Measurements from ENCODE around the gene SYTL3. TPM values are rescaled to one million over a fixed set of nuclear protein-coding genes. Genes with fewer than 3 reads are reported as not detected.
"Not testable (repeated sequence)": the region's sequence is repeated elsewhere in the genome, so short reads cannot be mapped to it uniquely, and the experiment has no call there.

The SYTL3 gene
- total and polyA plus RNA-seq, 7 donors, result 1.6 to 6.9 (median 3.3) TPM

DNA sequence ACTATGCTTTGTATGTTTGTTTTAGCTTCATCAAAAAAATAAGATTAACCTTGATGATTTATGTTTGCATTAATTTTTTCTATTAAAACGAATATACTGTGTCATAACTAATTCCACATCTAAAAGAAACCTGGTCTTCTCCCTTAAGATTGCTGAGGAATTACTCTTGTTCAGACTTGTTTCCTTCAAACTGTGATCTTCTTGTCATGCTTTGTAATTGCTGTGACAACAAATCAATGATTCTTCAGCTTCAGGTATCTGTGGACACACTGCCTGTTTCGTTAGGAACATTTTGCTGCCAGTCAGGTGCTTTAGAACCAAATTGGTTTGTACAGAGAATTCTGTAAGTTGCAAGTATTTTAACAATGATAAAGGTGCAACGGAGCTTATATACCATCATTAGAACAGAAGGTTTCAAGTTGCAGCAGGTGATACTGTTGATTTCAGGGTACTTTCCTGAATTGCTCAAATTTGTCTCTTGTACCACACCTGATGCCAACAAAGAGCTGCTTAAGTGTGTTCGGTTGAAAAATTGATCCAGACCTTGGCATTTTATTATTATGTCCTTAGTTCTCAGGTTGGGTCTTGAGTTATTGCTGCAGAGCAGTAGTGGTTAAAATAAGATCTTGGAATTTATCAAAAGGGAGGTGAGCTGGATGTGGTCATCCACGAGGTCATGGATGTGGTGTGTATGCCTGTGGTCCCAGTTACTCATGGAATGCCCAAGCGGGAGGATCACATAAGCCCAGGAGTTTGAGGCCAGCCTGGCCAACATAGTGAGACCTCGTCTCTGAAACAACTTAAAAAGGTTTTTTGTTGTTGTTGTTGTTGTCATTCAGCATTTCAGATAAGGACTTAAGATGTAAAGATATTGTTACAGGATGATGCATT, 19.5 kb downstream of the SYTL3 start:
- intact Hi-C loops (cut with DNase I), result no loop called here
- DNase-seq, result no peak
- TF ChIP-seq POLR2AphosphoS5 (IDR thresholded peaks at IDR 0.05), result no peak
- TF ChIP-seq, protein P1, sequence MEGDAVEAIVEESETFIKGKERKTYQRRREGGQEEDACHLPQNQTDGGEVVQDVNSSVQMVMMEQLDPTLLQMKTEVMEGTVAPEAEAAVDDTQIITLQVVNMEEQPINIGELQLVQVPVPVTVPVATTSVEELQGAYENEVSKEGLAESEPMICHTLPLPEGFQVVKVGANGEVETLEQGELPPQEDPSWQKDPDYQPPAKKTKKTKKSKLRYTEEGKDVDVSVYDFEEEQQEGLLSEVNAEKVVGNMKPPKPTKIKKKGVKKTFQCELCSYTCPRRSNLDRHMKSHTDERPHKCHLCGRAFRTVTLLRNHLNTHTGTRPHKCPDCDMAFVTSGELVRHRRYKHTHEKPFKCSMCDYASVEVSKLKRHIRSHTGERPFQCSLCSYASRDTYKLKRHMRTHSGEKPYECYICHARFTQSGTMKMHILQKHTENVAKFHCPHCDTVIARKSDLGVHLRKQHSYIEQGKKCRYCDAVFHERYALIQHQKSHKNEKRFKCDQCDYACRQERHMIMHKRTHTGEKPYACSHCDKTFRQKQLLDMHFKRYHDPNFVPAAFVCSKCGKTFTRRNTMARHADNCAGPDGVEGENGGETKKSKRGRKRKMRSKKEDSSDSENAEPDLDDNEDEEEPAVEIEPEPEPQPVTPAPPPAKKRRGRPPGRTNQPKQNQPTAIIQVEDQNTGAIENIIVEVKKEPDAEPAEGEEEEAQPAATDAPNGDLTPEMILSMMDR (IDR thresholded peaks at IDR 0.05), result no peak
- TF ChIP-seq POLR2A (IDR thresholded peaks at IDR 0.05), result no peak
- TF ChIP-seq EP300 (IDR thresholded peaks at IDR 0.05), result no peak

DNA sequence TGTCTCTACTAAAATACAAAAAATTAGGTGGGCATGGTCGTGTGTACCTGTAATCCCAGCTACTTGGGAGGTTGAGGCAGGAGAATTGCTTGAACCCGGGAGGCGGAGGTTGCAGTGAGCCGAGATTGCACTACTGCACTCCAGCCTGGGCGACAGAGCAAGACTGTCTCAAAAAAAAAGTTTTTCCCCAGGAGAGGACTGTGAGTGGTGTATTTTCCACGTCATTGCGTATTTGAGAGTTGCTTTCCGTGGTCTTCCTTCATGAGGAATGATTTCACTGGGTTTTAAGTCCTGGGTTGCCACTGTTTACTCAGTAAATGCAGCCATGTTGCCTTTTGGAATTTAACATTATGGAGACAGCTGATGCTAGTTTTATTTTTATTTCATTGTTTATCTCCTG, 22.3 kb downstream of the SYTL3 start:
- H3K27me3 ChIP-seq; H3K9me3 ChIP-seq; H3K27ac ChIP-seq; H3K36me3 ChIP-seq; DNase-seq; intact Hi-C loops (cut with DNase I); H3K4me1 ChIP-seq; H3K4me3 ChIP-seq: not testable (repeated sequence)
- WGBS, 2 donors, result 85 to 88% methylated on average over 8 of the region's 8 CpGs

More for the DNA sequence above, 19.5 kb downstream of the SYTL3 start:
- no peak overlapping the region for H3K27ac ChIP-seq
- H3K9me3 ChIP-seq, result no peaks in the 10 kb centered on the region
- WGBS, 2 donors, result 84 to 88% methylated on average over 7 of the region's 7 CpGs
- H3K36me3 ChIP-seq, result no peaks in the 10 kb centered on the region
- H3K4me1 ChIP-seq, result peaks cover 0 to 14% (median 4%) of the 10 kb centered on the region in 4 donors
- no peaks in the 10 kb centered on the region for H3K27me3 ChIP-seq
- H3K4me3 ChIP-seq, result no peak overlapping the region

DNA sequence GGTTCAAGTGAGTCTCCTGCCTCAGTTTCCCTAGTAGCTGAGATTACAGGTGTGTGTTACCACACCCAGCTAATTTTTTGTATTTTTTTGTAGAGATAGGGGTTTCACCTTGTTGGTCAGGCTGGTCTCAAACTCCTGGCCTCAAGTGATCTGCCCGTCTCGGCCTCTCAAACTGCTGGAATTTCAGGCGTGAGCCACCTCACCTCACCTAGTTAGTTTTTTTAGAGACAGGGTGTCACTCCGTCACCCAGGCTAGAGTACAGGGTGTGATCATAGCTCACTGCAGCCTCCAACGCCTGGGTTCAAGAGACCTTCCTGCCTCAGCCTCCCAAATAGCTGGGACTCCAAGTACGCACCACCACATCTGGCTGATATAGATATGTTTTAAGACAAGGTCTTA, 22.9 kb downstream of the SYTL3 start:
- Histone ChIP-seq H3K27me3 (no peaks in the 10 kb centered on the region), H3K4me3 (no peak overlapping the region), H3K27ac (no peak overlapping the region), H3K36me3 (no peaks in the 10 kb centered on the region), H3K4me1 (peaks cover 0 to 8% (median 2%) of the 10 kb centered on the region in 4 donors), H3K9me3 (no peaks in the 10 kb centered on the region)
- TF ChIP-seq EP300 (IDR thresholded peaks at IDR 0.05) (no peak), POLR2A (IDR thresholded peaks at IDR 0.05) (no peak)
- DNase-seq, result no peak
- intact Hi-C loops (cut with DNase I), result no loop called here
- 96% methylated on average over 6 of the region's 6 CpGs for WGBS, 2 donors

DNA sequence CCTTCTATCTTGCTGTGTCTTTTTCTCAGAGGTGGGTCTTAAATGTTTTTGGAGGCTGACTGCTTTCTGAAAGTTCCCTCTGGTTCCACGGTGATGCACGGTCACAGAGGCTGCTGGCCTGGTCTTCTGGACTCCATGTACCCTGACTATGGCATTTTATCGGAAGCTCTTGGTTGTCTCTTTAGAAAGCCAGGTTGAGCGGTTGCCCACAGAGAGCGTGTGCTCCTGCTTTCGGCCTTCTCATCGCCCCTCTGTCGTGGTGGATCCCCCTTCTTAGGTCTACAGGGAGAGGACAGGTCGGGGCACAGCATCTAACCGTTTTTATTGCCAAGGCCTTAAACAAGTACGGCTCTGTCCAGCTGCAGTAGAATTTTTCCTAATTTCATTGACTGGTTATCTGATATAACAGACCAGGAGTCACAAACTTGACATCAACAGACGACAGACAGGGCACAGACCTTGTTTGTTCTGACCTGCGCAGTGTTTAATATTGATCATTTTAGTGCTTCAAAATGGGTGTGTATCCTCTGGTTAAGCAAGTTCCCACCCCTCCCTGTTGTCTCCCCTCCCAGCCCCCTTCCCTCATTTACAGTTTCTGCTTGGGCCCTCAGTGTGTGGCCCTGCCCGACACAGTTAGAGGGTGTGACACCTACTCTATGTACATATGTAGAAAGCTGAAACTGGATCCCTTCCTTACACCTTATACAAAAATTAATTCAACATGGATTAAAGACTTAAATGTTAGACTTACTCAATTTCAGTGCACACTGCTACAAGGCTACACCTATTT, 24.7 kb downstream of the SYTL3 start:
- H3K9me3 ChIP-seq, result no peaks in the 10 kb centered on the region
- H3K4me3 ChIP-seq, result no peak overlapping the region
- 83 to 91% methylated on average over 14 of the region's 14 CpGs for WGBS, 2 donors
- no peaks in the 10 kb centered on the region for H3K27me3 ChIP-seq
- DNase-seq, result no peak
- TF ChIP-seq EP300 (IDR thresholded peaks at IDR 0.05) (no peak), POLR2AphosphoS5 (IDR thresholded peaks at IDR 0.05) (no peak), POLR2A (IDR thresholded peaks at IDR 0.05) (no peak)
- TF ChIP-seq, protein P1 (IDR thresholded peaks at IDR 0.05), result no peak
- intact Hi-C loops (cut with DNase I), result no loop called here
- no peaks in the 10 kb centered on the region for H3K36me3 ChIP-seq
- no peak overlapping the region for H3K27ac ChIP-seq
- no peaks in the 10 kb centered on the region for H3K4me1 ChIP-seq

DNA sequence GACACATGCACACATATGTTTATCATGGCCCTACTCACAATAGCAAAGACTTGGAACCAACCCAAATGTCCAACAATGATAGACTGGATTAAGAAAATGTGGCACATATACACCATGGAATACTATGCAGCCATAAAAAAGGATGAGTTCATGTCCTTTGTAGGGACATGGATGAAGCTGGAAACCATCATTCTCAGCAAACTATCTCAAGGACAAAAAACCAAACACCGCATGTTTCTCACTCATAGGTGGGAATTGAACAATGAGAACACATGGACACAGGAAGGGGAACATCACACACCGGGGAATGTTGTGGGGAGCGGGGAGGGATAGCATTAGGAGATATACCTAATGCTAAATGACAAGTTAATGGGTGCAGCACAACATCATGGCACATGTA, 27.2 kb downstream of the SYTL3 start:
- DNase-seq, H3K36me3 ChIP-seq: not testable (repeated sequence)

DNA sequence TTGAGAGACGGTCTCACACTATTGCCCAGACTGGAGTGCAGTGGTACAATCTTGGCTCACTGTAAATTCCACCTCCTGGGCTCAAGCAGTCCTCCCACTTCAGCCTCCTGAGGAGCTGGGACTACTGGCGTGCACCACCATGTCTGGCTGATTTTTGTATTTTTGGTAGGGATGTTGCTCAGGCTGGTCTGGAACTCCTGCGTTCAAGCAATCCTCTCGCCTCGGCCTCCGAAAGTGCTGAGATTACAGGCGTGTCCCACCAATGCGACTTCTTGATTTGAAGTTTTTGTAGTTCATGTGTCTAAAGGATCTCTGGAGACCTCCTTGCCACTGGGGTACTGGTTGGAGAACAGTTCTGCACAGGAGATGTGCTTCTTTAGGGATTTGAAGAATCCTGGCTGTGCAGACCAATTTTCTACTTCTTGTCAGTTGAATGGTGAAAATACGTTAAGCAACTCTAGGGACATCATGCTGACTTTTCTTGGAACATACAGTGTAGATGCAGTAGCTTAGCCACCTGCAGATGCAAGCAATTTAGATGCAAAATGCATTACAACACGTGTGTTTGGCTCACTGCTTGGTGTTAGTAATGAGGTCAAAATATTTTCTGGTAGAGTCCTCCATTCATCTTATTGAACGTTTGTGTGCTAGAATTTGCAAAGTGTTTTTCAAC, 28.2 kb downstream of the SYTL3 start:
- DNase-seq, result peak; percentile 30
- no peak overlapping the region for H3K27ac ChIP-seq
- no peak for TF ChIP-seq EP300 (IDR thresholded peaks at IDR 0.05)
- TF ChIP-seq POLR2AphosphoS5 (IDR thresholded peaks at IDR 0.05), result no peak
- no peak for TF ChIP-seq POLR2A (IDR thresholded peaks at IDR 0.05)
- TF ChIP-seq, protein P1 (IDR thresholded peaks at IDR 0.05), result no peak
- H3K9me3 ChIP-seq, result no peaks in the 10 kb centered on the region
- WGBS, 2 donors, result 84 to 86% methylated on average over 11 of the region's 11 CpGs
- H3K4me1 ChIP-seq, result no peaks in the 10 kb centered on the region
- no peak overlapping the region for H3K4me3 ChIP-seq
- intact Hi-C loops (cut with DNase I), result no loop called here
- no peaks in the 10 kb centered on the region for H3K27me3 ChIP-seq
- no peaks in the 10 kb centered on the region for H3K36me3 ChIP-seq

More for the DNA sequence above, 27.2 kb downstream of the SYTL3 start:
- H3K4me3 ChIP-seq; H3K4me1 ChIP-seq; H3K27me3 ChIP-seq; H3K27ac ChIP-seq; intact Hi-C loops (cut with DNase I); H3K9me3 ChIP-seq: not testable (repeated sequence)
- WGBS, 2 donors, result 95 to 96% methylated on average over 3 of the region's 3 CpGs
